ENCODE measurements around the gene ALG12. TPM values are rescaled to one million over a fixed set of nuclear protein-coding genes. Genes with fewer than 3 reads are reported as not detected.

ALG12 gene
- total RNA-seq, 2 experiments from 2014 or later = 11.4 to 11.7 TPM

DNA sequence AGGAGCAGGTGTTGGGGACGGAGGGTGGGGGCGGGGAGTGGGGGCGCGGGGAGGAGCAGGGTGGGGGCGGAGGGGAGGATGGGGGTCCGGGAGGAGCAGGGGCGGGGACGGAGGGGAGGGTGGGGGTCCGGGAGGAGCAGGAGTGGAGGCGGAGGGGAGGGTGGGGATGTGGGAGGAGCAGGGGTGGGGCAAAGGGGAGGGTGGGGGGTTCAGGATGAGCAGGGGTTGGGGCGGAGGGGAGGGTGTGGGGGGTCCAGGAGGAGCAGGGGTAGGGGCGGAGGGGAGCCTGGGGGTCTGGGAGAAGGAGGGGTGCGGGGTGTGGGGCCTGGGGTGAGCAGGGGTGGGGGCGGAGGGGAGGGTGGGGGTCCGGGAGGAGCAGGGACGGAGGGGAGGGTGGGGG lies 17.3 kb upstream of the ALG12 start:
- no peaks in the 10 kb centered on the region for H4K20me1 ChIP-seq (ENCODE audit: insufficient read depth, low read length)
- H3K4me2 ChIP-seq (ENCODE audit: low read length) = no peak overlapping the region
- TF ChIP-seq EZH2phosphoT487 (IDR thresholded peaks at IDR 0.05; ENCODE audit: borderline replicate concordance, low read depth, low read length) = no peak
- TF ChIP-seq CTCF (conservative IDR thresholded peaks at IDR 0.05; ENCODE audit: low read length) = no peak
- peak overlapping the region; percentile 77 for H3K4me3 ChIP-seq (ENCODE audit: low read depth, low read length, poor library complexity, severe bottlenecking)
- no peaks in the 10 kb centered on the region for H3K9me3 ChIP-seq (ENCODE audit: low read length)
- H2AFZ ChIP-seq (ENCODE audit: low read length) = no peak overlapping the region
- intact Hi-C loops (cut with micrococcal nuclease; ENCODE audit: unreplicated experiment) = loop anchor here (10.0 kb wide), 2 partner anchors 169 to 581 kb away; no protein-coding TSS in a partner anchor
- no peaks in the 10 kb centered on the region for H3K9me2 ChIP-seq (ENCODE audit: insufficient read depth, low read length)
- CTCF ChIA-PET (ENCODE audit: unreplicated experiment) = interaction anchor here (0.5 kb wide), 2 partner anchors 16 to 55 kb away, joined by 5 to 6 read pairs; no protein-coding TSS in a partner anchor
- no peaks in the 10 kb centered on the region for H3K36me3 ChIP-seq (ENCODE audit: insufficient read depth, low read length)
- H3K27ac ChIP-seq (ENCODE audit: low read depth, low read length, poor library complexity, severe bottlenecking) = peak overlapping the region; percentile 92
- no peaks in the 10 kb centered on the region for H3K79me2 ChIP-seq (ENCODE audit: insufficient read depth, low read depth, low read length)
- H3K4me1 ChIP-seq (ENCODE audit: insufficient read depth, low read length, poor library complexity, severe bottlenecking) = peaks cover 59% of the 10 kb centered on the region
- peak; percentile 67 for DNase-seq (ENCODE audit: low spot score)
- no TSS peak for BruUV-seq (replicated peaks)
- POLR2A ChIA-PET = no interaction called here

- intact Hi-C loops (cut with micrococcal nuclease; ENCODE audit: unreplicated experiment) = loop anchor here (5.0 to 10.0 kb wide), 3 partner anchors 170 to 580 kb away; no protein-coding TSS in a partner anchor
- peak; percentile 88 for DNase-seq (ENCODE audit: low spot score)
- POLR2A ChIA-PET = interaction anchor here (0.6 kb wide), 1 partner anchor 206 kb away, joined by 4 read pairs; no protein-coding TSS in a partner anchor
Measured at GRCh38 chr22:49934891-49935557, 16.8 kb upstream of the ALG12 start.

More at GRCh38 chr22:49934891-49935557, 16.8 kb upstream of the ALG12 start:
- no peaks in the 10 kb centered on the region for H3K9me2 ChIP-seq (ENCODE audit: insufficient read depth, low read length)
- H4K20me1 ChIP-seq (ENCODE audit: insufficient read depth, low read length) = no peaks in the 10 kb centered on the region
- peak overlapping the region; percentile 84 for H3K4me2 ChIP-seq (ENCODE audit: low read length)
- BruUV-seq (replicated peaks) = no TSS peak
- peak overlapping the region; percentile 77 for H3K4me3 ChIP-seq (ENCODE audit: low read depth, low read length, poor library complexity, severe bottlenecking)
- CTCF ChIA-PET (ENCODE audit: unreplicated experiment) = no interaction called here
- no peak for TF ChIP-seq EZH2phosphoT487 (IDR thresholded peaks at IDR 0.05; ENCODE audit: borderline replicate concordance, low read depth, low read length)
- TF ChIP-seq CTCF (conservative IDR thresholded peaks at IDR 0.05; ENCODE audit: low read length) = no peak
- no peak overlapping the region for H2AFZ ChIP-seq (ENCODE audit: low read length)
- H3K36me3 ChIP-seq (ENCODE audit: insufficient read depth, low read length) = no peaks in the 10 kb centered on the region
- no peaks in the 10 kb centered on the region for H3K9me3 ChIP-seq (ENCODE audit: low read length)
- peaks cover 64% of the 10 kb centered on the region for H3K4me1 ChIP-seq (ENCODE audit: insufficient read depth, low read length, poor library complexity, severe bottlenecking)
- H3K27ac ChIP-seq (ENCODE audit: low read depth, low read length, poor library complexity, severe bottlenecking) = peak overlapping the region; percentile 92
- H3K79me2 ChIP-seq (ENCODE audit: insufficient read depth, low read depth, low read length) = no peaks in the 10 kb centered on the region

Data from OCI-LY7 (cell line).